Smooth muscle cell (in vitro differentiated cells): ENCODE measurements around the gene KRT10. TPM values are rescaled to one million over a fixed set of nuclear protein-coding genes. Genes with fewer than 3 reads are reported as not detected.

Source experiments
- DNase-seq: peaks from one replicate; lab custom pipeline; 2025; ENCODE audit not compliant: unreplicated experiment; lab: John Stamatoyannopoulos, UW
- H2AFZ ChIP-seq: fragments of 200-600 bp; sonication (generic); 2 replicates; pipeline ENCODE4 v1.6.0; 2016; ENCODE audit warnings: antibody characterized with exemption, low read depth, mild to moderate bottlenecking
- H3F3A ChIP-seq: fragments of 200-600 bp; sonication (generic); 2 replicates; pipeline ENCODE4 v1.6.0; 2017; ENCODE audit warnings: antibody characterized with exemption, low read depth
- H3K27ac ChIP-seq: fragments of 200-600 bp; sonication (generic); 2 replicates; pipeline ENCODE4 v1.5.1; 2016; ENCODE audit warnings: low read depth, mild to moderate bottlenecking
- H3K27me3 ChIP-seq: fragments of 200-600 bp; sonication (generic); 2 replicates; pipeline ENCODE4 v1.6.1; 2016; ENCODE audit warnings: low read depth, mild to moderate bottlenecking
- H3K36me3 ChIP-seq: fragments of 200-600 bp; sonication (generic); 2 replicates; pipeline ENCODE4 v1.5.1; 2016; ENCODE audit warnings: low read depth
- H3K4me1 ChIP-seq: fragments of 200-600 bp; sonication (generic); 2 replicates; pipeline ENCODE4 v1.5.1; 2016; ENCODE audit warnings: low read depth
- H3K4me2 ChIP-seq: fragments of 200-600 bp; sonication (generic); 2 replicates; pipeline ENCODE4 v1.6.0; 2016; ENCODE audit warnings: mild to moderate bottlenecking
- H3K4me3 ChIP-seq: fragments of 200-600 bp; sonication (generic); 2 replicates; pipeline ENCODE4 v1.5.1; 2016; ENCODE audit warnings: mild to moderate bottlenecking
- H3K79me2 ChIP-seq: fragments of 200-600 bp; sonication (generic); 2 replicates; pipeline ENCODE4 v1.6.0; 2016; ENCODE audit warnings: low read depth, mild to moderate bottlenecking
- H3K9ac ChIP-seq: fragments of 200-600 bp; sonication (generic); 2 replicates; pipeline ENCODE4 v1.6.0; 2016; ENCODE audit warnings: low read depth
- H3K9me3 ChIP-seq: fragments of 200-600 bp; sonication (generic); replicated peaks from 2 replicates; pipeline ENCODE4 v1.5.1; 2016; ENCODE audit warnings: low read depth
- H4K20me1 ChIP-seq: fragments of 200-600 bp; sonication (generic); 2 replicates; pipeline ENCODE4 v1.6.0; 2016; ENCODE audit warnings: low read depth
- WGBS: methylation state at CpG from one replicate; pipeline ENCODE4 v1.1.7; 2016; ENCODE audit warnings: low lambda C conversion rate; 5-methylcytosine and 5-hydroxymethylcytosine counted together
- polyA plus RNA-seq: library from polyadenylated mRNA; unstranded; fragments of >200 nt; fragmentation: Nextera tagmentation; extraction: Ambion mirVana; gene quantifications from 2 replicates; pipeline ENCODE4 v1.2.1, GENCODE V29; 2016
- total RNA-seq: library from RNA; depleted of rRNA; stranded (reverse); fragments of >200 nt; gene quantifications from 2 replicates; pipeline ENCODE4 v1.2.3, GENCODE V29; 2014
- TF ChIP-seq, protein P1 (sequence below): fragments of 200-600 bp; sonication (generic); IDR thresholded peaks from 2 replicates; pipeline ENCODE4 v1.5.1; 2017; ENCODE audit warnings: borderline replicate concordance, mild to moderate bottlenecking, antibody characterized with exemption; ENCODE audit not compliant: insufficient read depth, poor library complexity, severe bottlenecking

The KRT10 gene
- total and polyA plus RNA-seq, 2 experiments from 2014 or later, result 48.0 to 189 TPM

DNA sequence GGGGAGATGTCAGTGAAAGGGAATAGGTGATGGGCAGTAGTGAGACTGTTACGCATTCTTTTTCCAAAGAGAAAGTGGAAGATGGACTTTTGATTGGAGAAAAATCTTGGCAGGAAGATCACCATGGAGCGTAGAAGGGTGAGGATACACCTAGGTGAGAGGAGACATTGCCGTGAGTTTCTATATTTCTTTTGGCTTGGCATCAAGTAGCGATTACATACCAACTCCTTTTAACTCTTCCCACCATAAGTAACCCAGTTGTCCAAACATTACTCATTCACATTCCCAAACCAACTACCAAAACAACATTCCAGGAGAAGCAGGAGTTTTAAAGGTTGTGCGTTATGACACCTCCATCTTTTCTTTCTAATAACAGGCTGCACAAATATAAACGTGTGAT lies 11.9 kb downstream of the KRT10 start:
- no peak overlapping the region for H3K4me3 ChIP-seq
- no peak overlapping the region for H3K4me2 ChIP-seq
- no peak for DNase-seq
- no peaks in the 10 kb centered on the region for H3K36me3 ChIP-seq
- H3K27me3 ChIP-seq, result peaks cover 80% of the 10 kb centered on the region
- H2AFZ ChIP-seq, result no peak overlapping the region
- H3K27ac ChIP-seq, result no peak overlapping the region
- no peaks in the 10 kb centered on the region for H3F3A ChIP-seq
- no peaks in the 10 kb centered on the region for H3K9me3 ChIP-seq
- no peak overlapping the region for H3K9ac ChIP-seq
- TF ChIP-seq, protein P1, sequence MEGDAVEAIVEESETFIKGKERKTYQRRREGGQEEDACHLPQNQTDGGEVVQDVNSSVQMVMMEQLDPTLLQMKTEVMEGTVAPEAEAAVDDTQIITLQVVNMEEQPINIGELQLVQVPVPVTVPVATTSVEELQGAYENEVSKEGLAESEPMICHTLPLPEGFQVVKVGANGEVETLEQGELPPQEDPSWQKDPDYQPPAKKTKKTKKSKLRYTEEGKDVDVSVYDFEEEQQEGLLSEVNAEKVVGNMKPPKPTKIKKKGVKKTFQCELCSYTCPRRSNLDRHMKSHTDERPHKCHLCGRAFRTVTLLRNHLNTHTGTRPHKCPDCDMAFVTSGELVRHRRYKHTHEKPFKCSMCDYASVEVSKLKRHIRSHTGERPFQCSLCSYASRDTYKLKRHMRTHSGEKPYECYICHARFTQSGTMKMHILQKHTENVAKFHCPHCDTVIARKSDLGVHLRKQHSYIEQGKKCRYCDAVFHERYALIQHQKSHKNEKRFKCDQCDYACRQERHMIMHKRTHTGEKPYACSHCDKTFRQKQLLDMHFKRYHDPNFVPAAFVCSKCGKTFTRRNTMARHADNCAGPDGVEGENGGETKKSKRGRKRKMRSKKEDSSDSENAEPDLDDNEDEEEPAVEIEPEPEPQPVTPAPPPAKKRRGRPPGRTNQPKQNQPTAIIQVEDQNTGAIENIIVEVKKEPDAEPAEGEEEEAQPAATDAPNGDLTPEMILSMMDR, result no peak
- no peaks in the 10 kb centered on the region for H3K79me2 ChIP-seq
- no peaks in the 10 kb centered on the region for H3K4me1 ChIP-seq
- H4K20me1 ChIP-seq, result no peaks in the 10 kb centered on the region
- WGBS, result 61% methylated on average over 6 of the region's 6 CpGs

DNA sequence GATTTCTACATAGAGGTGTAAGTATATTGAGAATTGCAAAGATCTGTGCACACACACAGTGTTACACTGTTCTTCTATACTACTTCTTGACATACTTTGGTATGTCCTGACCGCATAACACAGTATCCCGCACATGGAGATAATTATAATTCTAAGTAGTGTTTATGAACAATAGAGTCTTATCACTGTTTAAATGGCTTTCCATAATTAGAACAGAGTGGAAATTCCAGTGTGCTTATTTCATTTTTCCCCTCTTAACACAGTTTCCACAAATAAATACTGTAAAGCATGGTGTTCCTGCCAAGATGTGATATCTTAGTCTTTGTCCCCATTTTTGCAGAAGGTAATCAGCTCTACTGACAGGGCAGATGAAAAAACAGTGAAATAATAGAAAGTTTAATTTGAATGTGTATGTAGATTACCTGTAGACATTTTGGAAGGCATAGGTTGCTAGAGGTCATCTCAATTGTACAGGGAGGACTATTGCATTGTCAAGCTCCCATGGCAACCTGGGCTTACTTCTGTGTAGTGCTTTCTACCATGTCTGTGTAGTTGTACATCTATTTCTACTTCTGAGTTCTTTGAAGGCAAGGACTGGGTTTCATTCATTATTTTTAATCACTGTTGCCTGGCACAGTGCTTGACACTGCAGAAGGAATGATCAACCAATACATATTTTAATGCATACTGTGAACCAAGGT lies 12.5 kb downstream of the KRT10 start:
- no peaks in the 10 kb centered on the region for H3K79me2 ChIP-seq
- no peak for DNase-seq
- H3K4me1 ChIP-seq, result no peaks in the 10 kb centered on the region
- no peak overlapping the region for H3K27ac ChIP-seq
- no peak overlapping the region for H2AFZ ChIP-seq
- no peaks in the 10 kb centered on the region for H3K36me3 ChIP-seq
- H3K4me2 ChIP-seq, result no peak overlapping the region
- H4K20me1 ChIP-seq, result no peaks in the 10 kb centered on the region
- peaks cover 86% of the 10 kb centered on the region for H3K27me3 ChIP-seq
- TF ChIP-seq, protein P1, result no peak
- no peaks in the 10 kb centered on the region for H3F3A ChIP-seq
- H3K9ac ChIP-seq, result no peak overlapping the region
- no peak overlapping the region for H3K4me3 ChIP-seq
- H3K9me3 ChIP-seq, result no peaks in the 10 kb centered on the region
- 72% methylated on average over 2 of the region's 2 CpGs for WGBS

DNA sequence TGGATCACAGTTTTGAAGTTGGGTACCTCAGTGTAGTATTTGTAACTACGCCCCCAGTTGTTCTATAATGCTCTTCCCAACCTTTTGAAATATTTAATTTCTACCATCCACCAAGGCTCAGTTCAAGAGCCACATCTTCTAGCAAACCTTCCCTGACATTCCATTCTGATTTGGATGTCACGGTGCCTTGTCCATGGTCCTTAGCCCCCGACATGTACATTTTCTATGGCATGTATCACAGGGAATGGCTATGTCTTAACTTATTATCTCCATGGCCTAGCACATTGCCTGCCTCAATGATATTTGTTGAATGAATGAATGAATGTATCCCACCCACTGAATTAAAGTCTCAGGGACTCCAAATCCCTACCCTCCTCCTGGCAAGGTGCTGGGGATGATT lies 16.3 kb downstream of the KRT10 start:
- Histone ChIP-seq H3F3A (no peaks in the 10 kb centered on the region), H3K79me2 (no peaks in the 10 kb centered on the region), H3K4me1 (no peaks in the 10 kb centered on the region), H3K9ac (no peak overlapping the region), H3K9me3 (no peaks in the 10 kb centered on the region), H4K20me1 (no peaks in the 10 kb centered on the region), H2AFZ (no peak overlapping the region), H3K36me3 (no peaks in the 10 kb centered on the region), H3K4me3 (no peak overlapping the region), H3K27me3 (peaks cover 87% of the 10 kb centered on the region), H3K4me2 (no peak overlapping the region), H3K27ac (no peak overlapping the region)
- TF ChIP-seq, protein P1, result no peak
- WGBS, result 79% methylated on average over 3 of the region's 3 CpGs
- no peak for DNase-seq

DNA sequence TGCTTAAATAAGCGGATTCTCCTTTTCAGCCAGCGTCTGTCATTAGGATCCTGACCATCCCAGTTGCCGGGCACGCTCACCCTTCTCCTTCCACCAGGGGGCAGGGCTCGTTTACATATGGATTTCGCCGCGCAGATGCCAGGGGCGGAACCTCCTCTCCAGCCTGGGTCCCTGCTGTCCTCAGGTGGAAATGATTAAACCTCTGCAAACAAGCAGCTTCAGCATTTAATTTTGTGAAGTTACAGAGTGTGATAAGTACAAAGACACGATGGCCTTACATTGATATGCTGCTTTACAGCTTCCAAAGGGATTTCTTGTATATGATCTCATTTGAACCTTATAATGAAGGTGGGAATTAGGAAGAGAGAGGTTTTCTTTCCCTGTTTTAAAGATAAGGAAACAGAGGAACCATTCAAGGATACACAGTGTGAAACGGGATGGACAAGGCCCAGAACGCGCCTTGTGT lies 18.8 kb downstream of the KRT10 start:
- TF ChIP-seq, protein P1, result peak; percentile 87
- WGBS, result 16% methylated on average over 13 of the region's 13 CpGs
- Histone ChIP-seq H3K27ac (no peak overlapping the region), H3K79me2 (no peaks in the 10 kb centered on the region), H3K9ac (no peak overlapping the region), H3K9me3 (no peaks in the 10 kb centered on the region), H3K4me2 (no peak overlapping the region), H3K4me3 (no peak overlapping the region), H3K36me3 (no peaks in the 10 kb centered on the region), H3F3A (no peaks in the 10 kb centered on the region), H3K4me1 (no peaks in the 10 kb centered on the region), H2AFZ (no peak overlapping the region), H3K27me3 (peaks cover 87% of the 10 kb centered on the region), H4K20me1 (no peaks in the 10 kb centered on the region)
- DNase-seq, result peak; percentile 34
